K562 (cell line): ENCODE measurements around the gene ISYNA1. TPM values are rescaled to one million over a fixed set of nuclear protein-coding genes. Genes with fewer than 3 reads are reported as not detected.

ENCODE experiments used
- CC2D1A ChIP-seq: fragments of 450-650 bp; IDR thresholded peaks from 2 replicates; pipeline ENCODE4 v1.6.1; 2017; ENCODE audit warnings: mild to moderate bottlenecking
- EGR1 ChIP-seq: fragments of 450-650 bp; conservative IDR thresholded peaks from 2 replicates; pipeline ENCODE4 v1.6.1; 2017; ENCODE audit warnings: mild to moderate bottlenecking
- GABPB1 ChIP-seq: sonication (generic); formaldehyde crosslinking; IDR thresholded peaks from 2 replicates; pipeline ENCODE4 v1.8.0; 2022; ENCODE audit warnings: mild to moderate bottlenecking, missing genetic modification reagents
- NR0B1 ChIP-seq: fragments of 450-650 bp; IDR thresholded peaks from one replicate; pipeline ENCODE4 v1.6.1; 2018; ENCODE audit warnings: mild to moderate bottlenecking, moderate library complexity; ENCODE audit not compliant: partially characterized antibody
- THAP7 ChIP-seq: fragments of 250-450 bp; sonication (Bioruptor Pico); IDR thresholded peaks from 2 replicates; pipeline ENCODE4 v1.5.0; 2021
- ZBTB40 ChIP-seq, 2 experiments: fragments of 450-650 bp in 1 of 2; sonication (generic) in 1 of 2; formaldehyde crosslinking in 1 of 2; IDR thresholded peaks; 2 replicates each; pipeline versions ENCODE4 v1.7.1 to v1.9.0; 2016 to 2022; ENCODE audit warnings: inconsistent platforms in 1 of 2, mild to moderate bottlenecking in 1 of 2, missing genetic modification reagents in 1 of 2
- ZNF311 ChIP-seq: fragments of 250-450 bp; sonication (Bioruptor Pico); IDR thresholded peaks from 2 replicates; pipeline ENCODE4 v1.4.0; 2020; ENCODE audit warnings: mild to moderate bottlenecking, moderate library complexity
- polyA plus RNA-seq, 8 experiments: library from polyadenylated mRNA; depleted of rRNA in 4 of 8; stranded (reverse) in 5 of 8; unstranded in 3 of 8; fragments of >200 nt; fragmentation: Nextera tagmentation in 2 of 8; fragmentation: Illumina TruSeq in 1 of 8; extraction: Ambion mirVana in 2 of 8; extraction: Trizol in 1 of 8; gene quantifications; 2 replicates each; pipeline versions ENCODE4 v1.2.1 to v1.2.3, GENCODE V29; 2011 to 2014; ENCODE audit warnings: inconsistent platforms in 1 of 8, missing spikeins in 1 of 8
- total RNA-seq, 7 experiments: library from RNA; depleted of rRNA in 6 of 7; stranded (reverse); fragments of >200 nt in 6 of 7; fragmentation: Illumina TruSeq in 2 of 7; extraction: Trizol in 2 of 7; gene quantifications; 2 replicates each; pipeline versions ENCODE4 v1.2.1 to v1.2.3, GENCODE V29; 2011 to 2021; ENCODE audit warnings: low replicate concordance in 1 of 7
- TF ChIP-seq, protein P1 (sequence below): fragments of 450-650 bp; formaldehyde crosslinking; IDR thresholded peaks from 2 replicates; pipeline ENCODE4 v1.4.0; 2020; ENCODE audit warnings: mild to moderate bottlenecking, moderate library complexity

The ISYNA1 gene
- total and polyA plus RNA-seq, 9 of the 15 experiments (the other 6 are each of a cell fraction or from before 2014, with no cell fraction given) = 21.8 to 460 (median 93.2) TPM

GRCh38 chr19:18431351-18432197 is 6.4 kb downstream of the ISYNA1 start (continued):
- TF ChIP-seq NR0B1 = no peak
- TF ChIP-seq, protein P1, sequence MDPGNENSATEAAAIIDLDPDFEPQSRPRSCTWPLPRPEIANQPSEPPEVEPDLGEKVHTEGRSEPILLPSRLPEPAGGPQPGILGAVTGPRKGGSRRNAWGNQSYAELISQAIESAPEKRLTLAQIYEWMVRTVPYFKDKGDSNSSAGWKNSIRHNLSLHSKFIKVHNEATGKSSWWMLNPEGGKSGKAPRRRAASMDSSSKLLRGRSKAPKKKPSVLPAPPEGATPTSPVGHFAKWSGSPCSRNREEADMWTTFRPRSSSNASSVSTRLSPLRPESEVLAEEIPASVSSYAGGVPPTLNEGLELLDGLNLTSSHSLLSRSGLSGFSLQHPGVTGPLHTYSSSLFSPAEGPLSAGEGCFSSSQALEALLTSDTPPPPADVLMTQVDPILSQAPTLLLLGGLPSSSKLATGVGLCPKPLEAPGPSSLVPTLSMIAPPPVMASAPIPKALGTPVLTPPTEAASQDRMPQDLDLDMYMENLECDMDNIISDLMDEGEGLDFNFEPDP (CRISPR knock-in tag) = no peak
- no peak for TF ChIP-seq GABPB1 (CRISPR knock-in tag)
- TF ChIP-seq THAP7 (CRISPR knock-in tag) = no peak
- no peak for TF ChIP-seq ZBTB40 (IDR thresholded peaks at IDR 0.05)
- no peak for TF ChIP-seq ZBTB40 (CRISPR knock-in tag; IDR thresholded peaks at IDR 0.05)
- 0 out of 2 replicates have a peak, but pooled peaks have one; percentile 12 for TF ChIP-seq EGR1
- TF ChIP-seq CC2D1A = no peak
- TF ChIP-seq ZNF311 (CRISPR knock-in tag) = no peak
- TF ChIP-seq, all 486 proteins: peak for 11
